MM.1S (cell line): ENCODE data around the gene BCL2L1.

Source experiments
- EZH2 ChIP-seq: fragments of 300-600 bp; sonication (generic); optimal IDR thresholded peaks from 2 replicates; pipeline ENCODE3; 2017; ENCODE audit warnings: low read depth, mild to moderate bottlenecking, antibody characterized with exemption, low read length, mixed read lengths
- TF ChIP-seq, protein P1 (sequence below): fragments of 300-600 bp; sonication (generic); IDR thresholded peaks from 2 replicates; pipeline ENCODE4 v1.5.1; 2016; ENCODE audit warnings: antibody characterized with exemption, low read length, mixed read lengths

DNA sequence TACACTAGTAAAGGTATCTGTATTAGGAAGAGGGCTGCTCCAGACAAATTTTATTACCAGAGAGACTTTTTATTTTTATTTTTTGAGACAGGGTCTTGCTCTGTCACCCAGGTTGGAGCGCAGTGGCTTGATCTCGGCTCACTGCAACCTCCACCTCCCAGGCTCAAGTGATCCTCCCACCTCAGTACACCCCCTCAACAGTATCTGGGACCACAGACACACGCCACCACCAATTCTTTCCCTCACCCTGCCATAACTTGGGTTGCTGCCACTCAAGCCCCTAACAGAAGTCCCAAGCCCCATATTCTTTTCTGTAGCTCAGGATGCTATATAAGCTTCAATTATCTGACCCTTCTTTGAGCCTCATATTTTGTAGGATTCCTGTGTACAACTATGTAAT lies 6.9 kb downstream of the BCL2L1 start:
- TF ChIP-seq, protein P1, sequence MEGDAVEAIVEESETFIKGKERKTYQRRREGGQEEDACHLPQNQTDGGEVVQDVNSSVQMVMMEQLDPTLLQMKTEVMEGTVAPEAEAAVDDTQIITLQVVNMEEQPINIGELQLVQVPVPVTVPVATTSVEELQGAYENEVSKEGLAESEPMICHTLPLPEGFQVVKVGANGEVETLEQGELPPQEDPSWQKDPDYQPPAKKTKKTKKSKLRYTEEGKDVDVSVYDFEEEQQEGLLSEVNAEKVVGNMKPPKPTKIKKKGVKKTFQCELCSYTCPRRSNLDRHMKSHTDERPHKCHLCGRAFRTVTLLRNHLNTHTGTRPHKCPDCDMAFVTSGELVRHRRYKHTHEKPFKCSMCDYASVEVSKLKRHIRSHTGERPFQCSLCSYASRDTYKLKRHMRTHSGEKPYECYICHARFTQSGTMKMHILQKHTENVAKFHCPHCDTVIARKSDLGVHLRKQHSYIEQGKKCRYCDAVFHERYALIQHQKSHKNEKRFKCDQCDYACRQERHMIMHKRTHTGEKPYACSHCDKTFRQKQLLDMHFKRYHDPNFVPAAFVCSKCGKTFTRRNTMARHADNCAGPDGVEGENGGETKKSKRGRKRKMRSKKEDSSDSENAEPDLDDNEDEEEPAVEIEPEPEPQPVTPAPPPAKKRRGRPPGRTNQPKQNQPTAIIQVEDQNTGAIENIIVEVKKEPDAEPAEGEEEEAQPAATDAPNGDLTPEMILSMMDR: no peak
- no peak for TF ChIP-seq EZH2
